HUES64 (cell line): Measurements from ENCODE around the gene FLG. TPM values are rescaled to one million over a fixed set of nuclear protein-coding genes. Genes with fewer than 3 reads are reported as not detected.

ENCODE experiments used
- H3K27ac ChIP-seq: 2 replicates; pipeline ENCODE4 v1.7.0; 2013; ENCODE audit warnings: low read depth, low read length, inconsistent platforms
- H3K27me3 ChIP-seq: 2 replicates; pipeline ENCODE4 v1.6.1; 2013; ENCODE audit warnings: mild to moderate bottlenecking, low read length; ENCODE audit not compliant: insufficient read depth
- H3K36me3 ChIP-seq: 2 replicates; pipeline ENCODE4 v1.6.1; 2013; ENCODE audit warnings: mild to moderate bottlenecking, low read length; ENCODE audit not compliant: insufficient read depth
- H3K4me1 ChIP-seq: 2 replicates; pipeline ENCODE4 v1.6.1; 2013; ENCODE audit warnings: mild to moderate bottlenecking, low read length, moderate library complexity; ENCODE audit not compliant: insufficient read depth
- H3K4me3 ChIP-seq: 2 replicates; pipeline ENCODE4 v1.5.1; 2013; ENCODE audit warnings: mild to moderate bottlenecking, low read length, moderate library complexity
- H3K9ac ChIP-seq: 2 replicates; pipeline ENCODE4 v1.6.1; 2013; ENCODE audit warnings: mild to moderate bottlenecking, low read depth, low read length
- H3K9me3 ChIP-seq: 2 replicates; pipeline ENCODE4 v1.6.1; 2013; ENCODE audit warnings: low read depth, low read length; ENCODE audit not compliant: insufficient read depth
- WGBS: fragments of 150-250, 120-280 bp; methylation state at CpG from one replicate; pipeline ENCODE4 v1.1.7; 2013; ENCODE audit warnings: missing lambda C conversion rate; 5-methylcytosine and 5-hydroxymethylcytosine counted together
- polyA plus RNA-seq, 2 experiments: library from polyadenylated mRNA; stranded (reverse); fragments of 50-300 nt; gene quantifications; one replicate each; pipeline ENCODE4 v1.2.3, GENCODE V29; 2013

Gene FLG
- not detected for polyA plus RNA-seq (2013, experiment 1 of 2)
- polyA plus RNA-seq (2013, experiment 2 of 2): not detected

- WGBS: 55% methylated on average over 1 of the region's 1 CpG
- H3K4me1 ChIP-seq: no peaks in the 10 kb centered on the region
- no peak within 1 kb of the TSS for H3K4me3 ChIP-seq
- H3K9ac ChIP-seq: no peak within 1 kb of the TSS
- H3K27me3 ChIP-seq: no peaks in the 10 kb centered on the region
- H3K27ac ChIP-seq: no peak within 1 kb of the TSS
- H3K36me3 ChIP-seq: no peaks in the 10 kb centered on the region
- peaks cover 98% of the 10 kb centered on the region for H3K9me3 ChIP-seq
Measured at GRCh38 chr1:152325111-152325510, at the start of gene FLG. TSS of gene FLG (minus strand) at chr1:152325239. CDS start at chr1:152315456, 9,783 bp downstream.

- no peak overlapping the region for H3K4me3 ChIP-seq
- H3K9ac ChIP-seq: no peak overlapping the region
- 92% methylated on average over 3 of the region's 3 CpGs for WGBS
- H3K27ac ChIP-seq: no peak overlapping the region
- no peaks in the 10 kb centered on the region for H3K36me3 ChIP-seq
- peaks cover 93% of the 10 kb centered on the region for H3K9me3 ChIP-seq
- no peaks in the 10 kb centered on the region for H3K4me1 ChIP-seq
- H3K27me3 ChIP-seq: no peaks in the 10 kb centered on the region
Measured at GRCh38 chr1:152374451-152374850, 49.4 kb upstream of the FLG start.

- Histone ChIP-seq H3K9ac (no peak overlapping the region), H3K27me3 (no peaks in the 10 kb centered on the region), H3K4me1 (no peaks in the 10 kb centered on the region), H3K27ac (no peak overlapping the region), H3K4me3 (no peak overlapping the region), H3K36me3 (no peaks in the 10 kb centered on the region), H3K9me3 (peaks cover 94% of the 10 kb centered on the region)
- WGBS: no CpG with 5 or more reads among the region's 1 CpG
Measured at GRCh38 chr1:152372672-152373071, 47.6 kb upstream of the FLG start.

GRCh38 chr1:152367436-152367835, 42.4 kb upstream of the FLG start:
- Histone ChIP-seq H3K9me3 (peaks cover 94% of the 10 kb centered on the region), H3K4me3 (no peak overlapping the region), H3K36me3 (no peaks in the 10 kb centered on the region), H3K27me3 (no peaks in the 10 kb centered on the region), H3K4me1 (no peaks in the 10 kb centered on the region), H3K9ac (no peak overlapping the region), H3K27ac (no peak overlapping the region)
- no CpG with 5 or more reads among the region's 1 CpG for WGBS

GRCh38 chr1:152359906-152360305, 34.9 kb upstream of the FLG start, which contains the start of gene FLG2:
TSS of gene FLG2 (minus strand) at chr1:152360006. CDS start at chr1:152358884, 1,122 bp downstream.
- WGBS: 89% methylated on average over 2 of the region's 2 CpGs
- Histone ChIP-seq H3K9me3 (peaks cover 94% of the 10 kb centered on the region), H3K4me1 (no peaks in the 10 kb centered on the region), H3K9ac (no peak within 1 kb of the TSS), H3K4me3 (no peak within 1 kb of the TSS), H3K36me3 (no peaks in the 10 kb centered on the region), H3K27me3 (no peaks in the 10 kb centered on the region), H3K27ac (no peak within 1 kb of the TSS)

GRCh38 chr1:152356736-152357135, 31.7 kb upstream of the FLG start:
- no peak overlapping the region for H3K27ac ChIP-seq
- no peaks in the 10 kb centered on the region for H3K27me3 ChIP-seq
- no peaks in the 10 kb centered on the region for H3K36me3 ChIP-seq
- WGBS: 83% methylated on average over 1 of the region's 1 CpG
- no peaks in the 10 kb centered on the region for H3K4me1 ChIP-seq
- H3K9me3 ChIP-seq: peaks cover 95% of the 10 kb centered on the region
- H3K9ac ChIP-seq: no peak overlapping the region
- H3K4me3 ChIP-seq: no peak overlapping the region

- peaks cover 90% of the 10 kb centered on the region for H3K9me3 ChIP-seq
- H3K36me3 ChIP-seq: no peaks in the 10 kb centered on the region
- no peak overlapping the region for H3K4me3 ChIP-seq
- no peaks in the 10 kb centered on the region for H3K4me1 ChIP-seq
- no peak overlapping the region for H3K27ac ChIP-seq
- H3K9ac ChIP-seq: no peak overlapping the region
- WGBS: 84% methylated on average over 2 of the region's 2 CpGs
- no peaks in the 10 kb centered on the region for H3K27me3 ChIP-seq
Measured at GRCh38 chr1:152349611-152350010, 24.6 kb upstream of the FLG start.

- Histone ChIP-seq H3K9me3 (peaks cover 90% of the 10 kb centered on the region), H3K4me1 (no peaks in the 10 kb centered on the region), H3K27ac (no peak overlapping the region), H3K36me3 (no peaks in the 10 kb centered on the region), H3K9ac (no peak overlapping the region), H3K4me3 (no peak overlapping the region), H3K27me3 (no peaks in the 10 kb centered on the region)
- 19% methylated on average over 1 of the region's 1 CpG for WGBS
Measured at GRCh38 chr1:152348447-152348846, 23.4 kb upstream of the FLG start.

GRCh38 chr1:152347116-152347728, 22.2 kb upstream of the FLG start:
- Histone ChIP-seq H3K9ac (no peak overlapping the region), H3K36me3 (no peaks in the 10 kb centered on the region), H3K4me3 (no peak overlapping the region), H3K27ac (no peak overlapping the region), H3K4me1 (no peaks in the 10 kb centered on the region), H3K27me3 (no peaks in the 10 kb centered on the region), H3K9me3 (peaks cover 89% of the 10 kb centered on the region)
- 37% methylated on average over 6 of the region's 8 CpGs for WGBS

GRCh38 chr1:152344438-152344837, 19.4 kb upstream of the FLG start:
- H3K27ac ChIP-seq: no peak overlapping the region
- H3K36me3 ChIP-seq: no peaks in the 10 kb centered on the region
- peaks cover 89% of the 10 kb centered on the region for H3K9me3 ChIP-seq
- no peak overlapping the region for H3K9ac ChIP-seq
- H3K4me3 ChIP-seq: no peak overlapping the region
- H3K4me1 ChIP-seq: no peaks in the 10 kb centered on the region
- H3K27me3 ChIP-seq: no peaks in the 10 kb centered on the region

- H3K36me3 ChIP-seq: no peaks in the 10 kb centered on the region
- H3K9ac ChIP-seq: no peak overlapping the region
- H3K27me3 ChIP-seq: no peaks in the 10 kb centered on the region
- no peak overlapping the region for H3K4me3 ChIP-seq
- H3K4me1 ChIP-seq: no peaks in the 10 kb centered on the region
- peaks cover 93% of the 10 kb centered on the region for H3K9me3 ChIP-seq
- 91% methylated on average over 3 of the region's 3 CpGs for WGBS
- no peak overlapping the region for H3K27ac ChIP-seq
Measured at GRCh38 chr1:152343006-152343405, 18.0 kb upstream of the FLG start.

GRCh38 chr1:152335399-152335798, 10.4 kb upstream of the FLG start:
- H3K36me3 ChIP-seq: no peaks in the 10 kb centered on the region
- H3K4me1 ChIP-seq: no peaks in the 10 kb centered on the region
- 51% methylated on average over 4 of the region's 7 CpGs for WGBS
- no peak overlapping the region for H3K9ac ChIP-seq
- H3K27ac ChIP-seq: no peak overlapping the region
- H3K4me3 ChIP-seq: no peak overlapping the region
- H3K27me3 ChIP-seq: no peaks in the 10 kb centered on the region
- peaks cover 95% of the 10 kb centered on the region for H3K9me3 ChIP-seq
